H9 (cell line): ENCODE results near the gene DIPK1B. TPM values are rescaled to one million over a fixed set of nuclear protein-coding genes. Genes with fewer than 3 reads are reported as not detected.

Source experiments
- DNase-seq: peaks from one replicate; pipeline ENCODE4 v3.0.0-alpha.2; 2017
- H2AFZ ChIP-seq: one replicate; pipeline ENCODE4 v1.6.1; 2013; ENCODE audit warnings: mild to moderate bottlenecking, low read length, control low read depth, moderate library complexity
- H2AK5ac ChIP-seq: 2 replicates; pipeline ENCODE4 v1.6.1; 2013; ENCODE audit warnings: low read length, control low read depth, mixed read lengths; ENCODE audit not compliant: insufficient read length
- H2BK120ac ChIP-seq: one replicate; pipeline ENCODE4 v1.6.1; 2013; ENCODE audit warnings: low read depth, mild to moderate bottlenecking, low read length, control low read depth, inconsistent platforms; ENCODE audit not compliant: poor library complexity, severe bottlenecking
- H2BK12ac ChIP-seq: 2 replicates; pipeline ENCODE4 v1.6.1; 2013; ENCODE audit warnings: low read length, control low read depth, mixed read lengths, low read depth; ENCODE audit not compliant: insufficient read length
- H2BK15ac ChIP-seq: 2 replicates; pipeline ENCODE4 v1.6.1; 2013; ENCODE audit warnings: low read depth, low read length, control low read depth
- H2BK20ac ChIP-seq: one replicate; pipeline ENCODE4 v1.6.1; 2013; ENCODE audit warnings: low read depth, mild to moderate bottlenecking, low read length, control low read depth, inconsistent platforms; ENCODE audit not compliant: poor library complexity, severe bottlenecking
- H2BK5ac ChIP-seq: 2 replicates; pipeline ENCODE4 v1.6.1; 2013; ENCODE audit warnings: low read length, control low read depth, mixed read lengths; ENCODE audit not compliant: insufficient read length
- H3K14ac ChIP-seq: 2 replicates; pipeline ENCODE4 v1.6.1; 2013; ENCODE audit warnings: low read length, control low read depth; ENCODE audit not compliant: insufficient read depth
- H3K18ac ChIP-seq: 2 replicates; pipeline ENCODE4 v1.6.1; 2013; ENCODE audit warnings: low read depth, mild to moderate bottlenecking, mixed read lengths, low read length, control low read depth; ENCODE audit not compliant: insufficient read length
- H3K23ac ChIP-seq: 2 replicates; pipeline ENCODE4 v1.6.1; 2013; ENCODE audit warnings: low read length, control low read depth, mixed read lengths, low read depth; ENCODE audit not compliant: insufficient read length
- H3K23me2 ChIP-seq: 2 replicates; pipeline ENCODE4 v1.6.1; 2013; ENCODE audit warnings: low read depth, mild to moderate bottlenecking, mixed read lengths, low read length, control low read depth; ENCODE audit not compliant: insufficient read length, poor library complexity, severe bottlenecking
- H3K27ac ChIP-seq: 2 replicates; pipeline ENCODE4 v1.5.1; 2013; ENCODE audit warnings: low read length, control low read depth, mixed read lengths, low read depth; ENCODE audit not compliant: insufficient read length
- H3K27me3 ChIP-seq: 2 replicates; pipeline ENCODE4 v1.6.1; 2013; ENCODE audit warnings: low read length, control low read depth, inconsistent platforms; ENCODE audit not compliant: insufficient read depth
- H3K4ac ChIP-seq: 2 replicates; pipeline ENCODE4 v1.6.1; 2013; ENCODE audit warnings: low read depth, mild to moderate bottlenecking, control low read depth, inconsistent platforms, low read length, moderate library complexity
- H3K4me1 ChIP-seq: 2 replicates; pipeline ENCODE4 v1.6.1; 2013; ENCODE audit warnings: low read length, control low read depth, inconsistent platforms; ENCODE audit not compliant: insufficient read depth
- H3K4me2 ChIP-seq: 2 replicates; pipeline ENCODE4 v1.6.1; 2013; ENCODE audit warnings: low read length, control low read depth, mixed read lengths; ENCODE audit not compliant: insufficient read length, insufficient read depth
- H3K56ac ChIP-seq: 2 replicates; pipeline ENCODE4 v1.6.1; 2013; ENCODE audit warnings: low read depth, mild to moderate bottlenecking, mixed read lengths, low read length, control low read depth; ENCODE audit not compliant: insufficient read length
- H3K79me1 ChIP-seq: 2 replicates; pipeline ENCODE4 v1.6.1; 2013; ENCODE audit warnings: low read depth, mild to moderate bottlenecking, moderate library complexity, low read length, control low read depth, inconsistent platforms; ENCODE audit not compliant: insufficient read depth, poor library complexity, severe bottlenecking
- H3K79me2 ChIP-seq: 2 replicates; pipeline ENCODE4 v1.6.1; 2013; ENCODE audit warnings: low read length, control low read depth, inconsistent platforms; ENCODE audit not compliant: insufficient read depth
- H3K9ac ChIP-seq: 2 replicates; pipeline ENCODE4 v1.6.1; 2013; ENCODE audit warnings: low read length, control low read depth, mixed read lengths; ENCODE audit not compliant: insufficient read length; ENCODE audit errors: extremely low read depth
- H3K9me3 ChIP-seq: one replicate; pipeline ENCODE4 v1.6.1; 2013; ENCODE audit warnings: low read depth, low read length, inconsistent platforms; ENCODE audit not compliant: control insufficient read depth
- H3T11ph ChIP-seq: one replicate; pipeline ENCODE4 v1.6.1; 2013; ENCODE audit warnings: mild to moderate bottlenecking, low read length, control low read depth, inconsistent platforms
- H4K20me1 ChIP-seq: one replicate; pipeline ENCODE4 v1.6.1; 2013; ENCODE audit not compliant: control insufficient read depth, insufficient read length, insufficient read depth
- H4K5ac ChIP-seq: 2 replicates; pipeline ENCODE4 v1.6.1; 2013; ENCODE audit warnings: low read depth, mild to moderate bottlenecking, mixed read lengths, low read length, control low read depth; ENCODE audit not compliant: insufficient read length
- H4K8ac ChIP-seq: replicated peaks from 2 replicates; pipeline ENCODE4 v1.6.1; 2013; ENCODE audit warnings: low read length, control low read depth, mixed read lengths, low read depth; ENCODE audit not compliant: insufficient read length
- H4K91ac ChIP-seq: 2 replicates; pipeline ENCODE4 v1.6.1; 2013; ENCODE audit warnings: low read depth, mild to moderate bottlenecking, moderate library complexity, mixed read lengths, low read length, control low read depth; ENCODE audit not compliant: insufficient read length
- H3K27ac Mint-ChIP-seq, 3 experiments: 2 replicates in 2 of 3; 3 replicates in 1 of 3; pipeline ENCODE4 v1.8.0; 2020 to 2021; ENCODE audit warnings: mixed read lengths in 3 of 3, mild to moderate bottlenecking in 1 of 3, moderate library complexity in 1 of 3
- H3K27me3 Mint-ChIP-seq: 2 replicates; pipeline ENCODE4 v1.8.0; 2021; ENCODE audit warnings: low read depth, mild to moderate bottlenecking, moderate library complexity, mixed read lengths
- H3K36me3 Mint-ChIP-seq, 3 experiments: 2 replicates in 2 of 3; 3 replicates in 1 of 3; pipeline ENCODE4 v1.8.0; 2020 to 2021; ENCODE audit warnings: low read depth in 3 of 3, mixed read lengths in 3 of 3; ENCODE audit not compliant: insufficient read depth in 1 of 3
- H3K4me1 Mint-ChIP-seq, 2 experiments: 2 replicates each; pipeline ENCODE4 v1.8.0; 2020; ENCODE audit warnings: mixed read lengths in 2 of 2
- H3K4me3 Mint-ChIP-seq, 2 experiments: 2 replicates in 1 of 2; 3 replicates in 1 of 2; pipeline ENCODE4 v1.8.0; 2020 to 2021; ENCODE audit warnings: mild to moderate bottlenecking in 2 of 2, mixed read lengths in 2 of 2, moderate library complexity in 1 of 2
- H3K9me3 Mint-ChIP-seq, 2 experiments: 2 replicates in 1 of 2; 3 replicates in 1 of 2; pipeline ENCODE4 v1.8.0; 2020; ENCODE audit warnings: mild to moderate bottlenecking in 2 of 2, mixed read lengths in 2 of 2, moderate library complexity in 1 of 2
- CTCF ChIP-seq: fragments of 200-600 bp; sonication (generic); conservative IDR thresholded peaks from 3 replicates; pipeline ENCODE4 v1.8.0; 2021; ENCODE audit warnings: antibody characterized with exemption, mild to moderate bottlenecking
- WGBS: extraction: QIAGEN DNeasy Blood & Tissue Kit; methylation state at CpG from one replicate; pipeline ENCODE4 v1.1.7; 2013; ENCODE audit warnings: missing lambda C conversion rate, low lambda C conversion rate, mixed read lengths; ENCODE audit not compliant: insufficient read length; ENCODE audit errors: extremely low coverage; 5-methylcytosine and 5-hydroxymethylcytosine counted together
- total RNA-seq: library from RNA; stranded (reverse); gene quantifications from 2 replicates; pipeline ENCODE4 v1.2.1, GENCODE V29; 2021

The DIPK1B gene
- total RNA-seq, 1 experiment from 2014 or later, result 40.3 TPM

GRCh38 chr9:136690104-136690805 is 22.1 kb upstream of the DIPK1B start:
- no peak overlapping the region for H3K56ac ChIP-seq
- H3K18ac ChIP-seq, result no peak overlapping the region
- no peak overlapping the region for H3K4me2 ChIP-seq
- H2BK5ac ChIP-seq, result no peak overlapping the region
- H3K4me1 ChIP-seq, result no peaks in the 10 kb centered on the region
- no peak overlapping the region for H4K91ac ChIP-seq
- H2AFZ ChIP-seq, result no peak overlapping the region
- no peak overlapping the region for H2BK120ac ChIP-seq
- peaks cover 23% of the 10 kb centered on the region for H3K27me3 Mint-ChIP-seq
- no peaks in the 10 kb centered on the region for H3K9me3 Mint-ChIP-seq
- peaks cover 9% of the 10 kb centered on the region for H3K23me2 ChIP-seq
- TF ChIP-seq CTCF, result no peak
- no peaks in the 10 kb centered on the region for H3K9me3 ChIP-seq
- H3K9ac ChIP-seq, result no peak overlapping the region
- H4K20me1 ChIP-seq, result no peaks in the 10 kb centered on the region
- H2BK20ac ChIP-seq, result no peak overlapping the region
- no CpG with 5 or more reads among the region's 25 CpGs for WGBS
- no peak overlapping the region for H3K4me3 Mint-ChIP-seq
- no peak overlapping the region for H2AK5ac ChIP-seq
- H3K79me2 ChIP-seq, result no peaks in the 10 kb centered on the region
- no peak overlapping the region for H3K14ac ChIP-seq
- H3K4me1 Mint-ChIP-seq, result peaks cover 4 to 27% of the 10 kb centered on the region in 2 experiments
- no peak overlapping the region for H3K23ac ChIP-seq
- H3K79me1 ChIP-seq, result peaks cover 4% of the 10 kb centered on the region
- no peaks in the 10 kb centered on the region for H3K36me3 Mint-ChIP-seq
- H3K27ac ChIP-seq, result no peak overlapping the region
- H3K27ac Mint-ChIP-seq, result no peak overlapping the region
- H4K8ac ChIP-seq, result no peak overlapping the region
- no peak overlapping the region for H3K4ac ChIP-seq
- H3T11ph ChIP-seq, result no peak overlapping the region
- H2BK12ac ChIP-seq, result no peak overlapping the region
- H2BK15ac ChIP-seq, result no peak overlapping the region
- DNase-seq, result no peak
- no peak overlapping the region for H4K5ac ChIP-seq
- H3K27me3 ChIP-seq, result no peaks in the 10 kb centered on the region
